ENCODE data around the gene ZCCHC13. TPM values are rescaled to one million over a fixed set of nuclear protein-coding genes. Genes with fewer than 3 reads are reported as not detected.
"Not testable (repeated sequence)": the region's sequence is repeated elsewhere in the genome, so short reads cannot be mapped to it uniquely, and the experiment has no call there.

Gene ZCCHC13
- total RNA-seq = not detected

GRCh38 chrX:74304016-74304415 lies at the start of gene ZCCHC13:
Gene ZCCHC13, plus strand, starts transcription at chrX:74304180. Its CDS starts 87 bp downstream, at chrX:74304267.
- no peaks in the 10 kb centered on the region for H3K36me3 ChIP-seq
- DNase-seq = no peak
- no peaks in the 10 kb centered on the region for H3K4me1 ChIP-seq
- H3K4me3 ChIP-seq = no peak within 1 kb of the TSS
- peaks cover 0 to 7% of the 10 kb centered on the region in 2 donors for H3K27me3 ChIP-seq
- TF ChIP-seq CTCF (IDR thresholded peaks at IDR 0.05) (no peak), POLR2A (IDR thresholded peaks at IDR 0.05) (no peak)
- no peak within 1 kb of the TSS for H3K27ac ChIP-seq
- H3K9me3 ChIP-seq = no peaks in the 10 kb centered on the region
- intact Hi-C loops (cut with DNase I; ENCODE audit: low total_unique reads) = no loop called here

- DNase-seq; H3K36me3 ChIP-seq; H3K4me1 ChIP-seq; H3K27me3 ChIP-seq; H3K27ac ChIP-seq; intact Hi-C loops (cut with DNase I; ENCODE audit: low total_unique reads); H3K9me3 ChIP-seq; H3K4me3 ChIP-seq: not testable (repeated sequence)
Observed at GRCh38 chrX:74258111-74258510, 45.9 kb upstream of the ZCCHC13 start.

GRCh38 chrX:74259885-74260491 lies 44.0 kb upstream of the ZCCHC13 start:
- TF ChIP-seq POLR2A (IDR thresholded peaks at IDR 0.05) (no peak), CTCF (IDR thresholded peaks at IDR 0.05) (no peak)
- Histone ChIP-seq H3K9me3 (no peaks in the 10 kb centered on the region), H3K4me3 (no peak overlapping the region), H3K36me3 (no peaks in the 10 kb centered on the region), H3K27ac (no peak overlapping the region), H3K27me3 (no peaks in the 10 kb centered on the region), H3K4me1 (no peaks in the 10 kb centered on the region)
- intact Hi-C loops (cut with DNase I; ENCODE audit: low total_unique reads) = no loop called here
- no peak for DNase-seq

GRCh38 chrX:74262452-74263209 lies 41.3 kb upstream of the ZCCHC13 start:
- H3K27me3 ChIP-seq = no peaks in the 10 kb centered on the region
- no peak overlapping the region for H3K27ac ChIP-seq
- H3K36me3 ChIP-seq = no peaks in the 10 kb centered on the region
- H3K4me3 ChIP-seq = no peak overlapping the region
- intact Hi-C loops (cut with DNase I; ENCODE audit: low total_unique reads) = no loop called here
- no peaks in the 10 kb centered on the region for H3K4me1 ChIP-seq
- no peak for TF ChIP-seq POLR2A (IDR thresholded peaks at IDR 0.05)
- TF ChIP-seq CTCF (IDR thresholded peaks at IDR 0.05) = no peak
- no peak for DNase-seq
- H3K9me3 ChIP-seq = no peaks in the 10 kb centered on the region

GRCh38 chrX:74270393-74270792 lies 33.6 kb upstream of the ZCCHC13 start:
- intact Hi-C loops (cut with DNase I; ENCODE audit: low total_unique reads) = no loop called here
- H3K27ac ChIP-seq = no peak overlapping the region
- TF ChIP-seq CTCF (IDR thresholded peaks at IDR 0.05) = no peak
- no peak for TF ChIP-seq POLR2A (IDR thresholded peaks at IDR 0.05)
- no peaks in the 10 kb centered on the region for H3K36me3 ChIP-seq
- H3K9me3 ChIP-seq = no peaks in the 10 kb centered on the region
- H3K27me3 ChIP-seq = no peaks in the 10 kb centered on the region
- H3K4me1 ChIP-seq = no peaks in the 10 kb centered on the region
- H3K4me3 ChIP-seq = no peak overlapping the region
- DNase-seq = no peak
